ENCODE results near the gene SEL1L2.

Gene SEL1L2

GRCh38 chr20:13819885-13820645 is 170.3 kb downstream of the SEL1L2 start:
- Histone ChIP-seq H3K4me3 (replicated peaks; ENCODE audit: low read depth, low read length) (no peak overlapping the region), H3K36me3 (ENCODE audit: control insufficient read depth, insufficient read depth, low read length) (peaks cover 6% of the 10 kb centered on the region), H3K27me3 (replicated peaks; ENCODE audit: control insufficient read depth, insufficient read depth, low read length) (no peaks in the 10 kb centered on the region)
- DNase-seq (ENCODE audit: extremely low read depth, insufficient read length), result peak; percentile 6
- peak; percentile 54 for TF ChIP-seq CTCF (IDR thresholded peaks at IDR 0.05; ENCODE audit: insufficient read depth, low read length, poor library complexity, severe bottlenecking)

GRCh38 chr20:13817342-13817741 is 173.1 kb downstream of the SEL1L2 start:
- no peak for TF ChIP-seq CTCF (IDR thresholded peaks at IDR 0.05; ENCODE audit: insufficient read depth, low read length, poor library complexity, severe bottlenecking)
- no peak for DNase-seq (ENCODE audit: extremely low read depth, insufficient read length)
- H3K4me3 ChIP-seq (replicated peaks; ENCODE audit: low read depth, low read length), result no peak overlapping the region
- no peaks in the 10 kb centered on the region for H3K27me3 ChIP-seq (replicated peaks; ENCODE audit: control insufficient read depth, insufficient read depth, low read length)
- H3K36me3 ChIP-seq (ENCODE audit: control insufficient read depth, insufficient read depth, low read length), result peaks cover 13% of the 10 kb centered on the region

- no peak for TF ChIP-seq CTCF (IDR thresholded peaks at IDR 0.05; ENCODE audit: insufficient read depth, low read length, poor library complexity, severe bottlenecking)
- DNase-seq (ENCODE audit: extremely low read depth, insufficient read length), result no peak
- Histone ChIP-seq H3K4me3 (replicated peaks; ENCODE audit: low read depth, low read length) (no peak overlapping the region), H3K27me3 (replicated peaks; ENCODE audit: control insufficient read depth, insufficient read depth, low read length) (no peaks in the 10 kb centered on the region), H3K36me3 (ENCODE audit: control insufficient read depth, insufficient read depth, low read length) (peaks cover 17% of the 10 kb centered on the region)
Observed at GRCh38 chr20:13816757-13817156, 173.7 kb downstream of the SEL1L2 start.

- Histone ChIP-seq H3K36me3 (ENCODE audit: control insufficient read depth, insufficient read depth, low read length) (peaks cover 25% of the 10 kb centered on the region), H3K4me3 (replicated peaks; ENCODE audit: low read depth, low read length) (no peak overlapping the region), H3K27me3 (replicated peaks; ENCODE audit: control insufficient read depth, insufficient read depth, low read length) (no peaks in the 10 kb centered on the region)
- no peak for DNase-seq (ENCODE audit: extremely low read depth, insufficient read length)
- TF ChIP-seq CTCF (IDR thresholded peaks at IDR 0.05; ENCODE audit: insufficient read depth, low read length, poor library complexity, severe bottlenecking), result no peak
Observed at GRCh38 chr20:13814672-13815071, 175.7 kb downstream of the SEL1L2 start.

GRCh38 chr20:13813910-13814309 is 176.5 kb downstream of the SEL1L2 start:
- no peaks in the 10 kb centered on the region for H3K27me3 ChIP-seq (replicated peaks; ENCODE audit: control insufficient read depth, insufficient read depth, low read length)
- H3K4me3 ChIP-seq (replicated peaks; ENCODE audit: low read depth, low read length), result no peak overlapping the region
- TF ChIP-seq CTCF (IDR thresholded peaks at IDR 0.05; ENCODE audit: insufficient read depth, low read length, poor library complexity, severe bottlenecking), result no peak
- no peak for DNase-seq (ENCODE audit: extremely low read depth, insufficient read length)
- peaks cover 28% of the 10 kb centered on the region for H3K36me3 ChIP-seq (ENCODE audit: control insufficient read depth, insufficient read depth, low read length)

Data from GM06990 (cell line).